ES-I3 (cell line): ENCODE measurements around the gene PODXL2.

Source experiments
- H3K36me3 ChIP-seq: 2 replicates; pipeline ENCODE4 v1.6.1; 2013; ENCODE audit warnings: mild to moderate bottlenecking, low read length, control low read depth, moderate library complexity; ENCODE audit not compliant: insufficient read depth
- H3K4me1 ChIP-seq: 2 replicates; pipeline ENCODE4 v1.6.1; 2013; ENCODE audit warnings: mild to moderate bottlenecking, control low read depth, low read length; ENCODE audit not compliant: insufficient read depth
- H3K9ac ChIP-seq: 2 replicates; pipeline ENCODE4 v1.6.1; 2013; ENCODE audit warnings: low read depth, mild to moderate bottlenecking, low read length, moderate library complexity
- H3K9me3 ChIP-seq: 2 replicates; pipeline ENCODE4 v1.6.1; 2013; ENCODE audit warnings: mild to moderate bottlenecking, low read length, moderate library complexity; ENCODE audit not compliant: control insufficient read depth, insufficient read depth

The PODXL2 gene

GRCh38 chr3:127666676-127667075 is 37.7 kb downstream of the PODXL2 start:
- H3K4me1 ChIP-seq: no peaks in the 10 kb centered on the region
- H3K9ac ChIP-seq: no peak overlapping the region
- H3K9me3 ChIP-seq: no peaks in the 10 kb centered on the region
- H3K36me3 ChIP-seq: peaks cover 2% of the 10 kb centered on the region; the same call in 1 of the 2 replicates

- Histone ChIP-seq H3K4me1 (no peaks in the 10 kb centered on the region), H3K9ac (no peak overlapping the region), H3K36me3 (peaks cover 2% of the 10 kb centered on the region; the same call in 1 of the 2 replicates)
Measured at GRCh38 chr3:127667119-127667681, 38.2 kb downstream of the PODXL2 start.

GRCh38 chr3:127668906-127669305 is 39.9 kb downstream of the PODXL2 start:
- Histone ChIP-seq H3K9ac (no peak overlapping the region), H3K4me1 (no peaks in the 10 kb centered on the region), H3K9me3 (no peaks in the 10 kb centered on the region), H3K36me3 (peaks cover 2% of the 10 kb centered on the region; the same call in 1 of the 2 replicates)

More at GRCh38 chr3:127667119-127667681, 38.2 kb downstream of the PODXL2 start:
- H3K9me3 ChIP-seq: no peaks in the 10 kb centered on the region

GRCh38 chr3:127669541-127670228 is 40.7 kb downstream of the PODXL2 start:
- Histone ChIP-seq H3K9ac (no peak overlapping the region), H3K9me3 (no peaks in the 10 kb centered on the region), H3K36me3 (peaks cover 2% of the 10 kb centered on the region; the same call in 1 of the 2 replicates), H3K4me1 (no peaks in the 10 kb centered on the region)

- Histone ChIP-seq H3K36me3 (peaks cover 2% of the 10 kb centered on the region; the same call in 1 of the 2 replicates), H3K9ac (no peak overlapping the region)
Measured at GRCh38 chr3:127670229-127670559, 41.2 kb downstream of the PODXL2 start.

GRCh38 chr3:127670761-127671522 is 42.0 kb downstream of the PODXL2 start:
- Histone ChIP-seq H3K4me1 (no peaks in the 10 kb centered on the region), H3K9me3 (no peaks in the 10 kb centered on the region), H3K36me3 (no peaks in the 10 kb centered on the region), H3K9ac (no peak overlapping the region)

More at GRCh38 chr3:127670229-127670559, 41.2 kb downstream of the PODXL2 start:
- H3K9me3 ChIP-seq: no peaks in the 10 kb centered on the region
- H3K4me1 ChIP-seq: no peaks in the 10 kb centered on the region

- H3K4me1 ChIP-seq: no peaks in the 10 kb centered on the region
- peak overlapping the region; percentile 79 for H3K9ac ChIP-seq
- H3K9me3 ChIP-seq: no peaks in the 10 kb centered on the region
- H3K36me3 ChIP-seq: no peaks in the 10 kb centered on the region
Measured at GRCh38 chr3:127671523-127672428, 42.8 kb downstream of the PODXL2 start.

GRCh38 chr3:127672429-127673190 is 43.6 kb downstream of the PODXL2 start, which contains the start of gene ABTB1:
Gene ABTB1 (plus strand): TSS chr3:127672952. CDS start chr3:127673026, 74 bp downstream.
- Histone ChIP-seq H3K4me1 (no peaks in the 10 kb centered on the region), H3K36me3 (no peaks in the 10 kb centered on the region), H3K9me3 (no peaks in the 10 kb centered on the region), H3K9ac (peak within 1 kb of the TSS; percentile 79)

- Histone ChIP-seq H3K4me1 (no peaks in the 10 kb centered on the region), H3K9ac (peak overlapping the region; percentile 70), H3K9me3 (no peaks in the 10 kb centered on the region)
Measured at GRCh38 chr3:127673191-127674100, 44.5 kb downstream of the PODXL2 start.

GRCh38 chr3:127674101-127674721 is 45.2 kb downstream of the PODXL2 start:
- Histone ChIP-seq H3K36me3 (no peaks in the 10 kb centered on the region), H3K9me3 (no peaks in the 10 kb centered on the region), H3K4me1 (no peaks in the 10 kb centered on the region), H3K9ac (no peak overlapping the region)

More at GRCh38 chr3:127673191-127674100, 44.5 kb downstream of the PODXL2 start:
- no peaks in the 10 kb centered on the region for H3K36me3 ChIP-seq

GRCh38 chr3:127674790-127675189 is 45.8 kb downstream of the PODXL2 start:
- Histone ChIP-seq H3K4me1 (no peaks in the 10 kb centered on the region), H3K36me3 (no peaks in the 10 kb centered on the region), H3K9ac (no peak overlapping the region), H3K9me3 (no peaks in the 10 kb centered on the region)

- H3K9ac ChIP-seq: no peak overlapping the region
- no peaks in the 10 kb centered on the region for H3K4me1 ChIP-seq
- no peaks in the 10 kb centered on the region for H3K9me3 ChIP-seq
- no peaks in the 10 kb centered on the region for H3K36me3 ChIP-seq
Measured at GRCh38 chr3:127675651-127676391, 46.8 kb downstream of the PODXL2 start.
